RWPE2 (cell line): ENCODE measurements around the gene RUVBL1.

Source experiments
- ATAC-seq: fragments of 200-7000 bp; cut with Tn5 transposase; 3 replicates; pipeline ENCODE4 v1.9.1; 2021; ENCODE audit warnings: low read depth
- DNase-seq: peaks from one replicate; pipeline ENCODE4 v3.0.0-alpha.2; 2020; ENCODE audit warnings: low spot score
- H3K27ac ChIP-seq: fragments of 450-650 bp; 2 replicates; pipeline ENCODE4 v1.5.1; 2017; ENCODE audit warnings: mild to moderate bottlenecking; ENCODE audit not compliant: poor library complexity, severe bottlenecking
- H3K27me3 ChIP-seq: fragments of 250-450 bp; sonication (Bioruptor Pico); 2 replicates; pipeline ENCODE4 v1.5.1; 2021; ENCODE audit warnings: mild to moderate bottlenecking, moderate library complexity; ENCODE audit not compliant: insufficient read depth, poor library complexity, severe bottlenecking
- H3K36me3 ChIP-seq: fragments of 250-450 bp; sonication (Bioruptor Pico); 2 replicates; pipeline ENCODE4 v1.5.1; 2020; ENCODE audit warnings: low read depth, mild to moderate bottlenecking, moderate library complexity
- H3K4me1 ChIP-seq: fragments of 250-450 bp; sonication (Bioruptor Pico); 2 replicates; pipeline ENCODE4 v1.5.1; 2021; ENCODE audit warnings: mild to moderate bottlenecking, moderate library complexity; ENCODE audit not compliant: insufficient read depth, poor library complexity, severe bottlenecking
- H3K4me3 ChIP-seq: fragments of 250-450 bp; sonication (Bioruptor Pico); 2 replicates; pipeline ENCODE4 v1.5.1; 2021; ENCODE audit warnings: mild to moderate bottlenecking, moderate library complexity; ENCODE audit not compliant: severe bottlenecking
- H3K9me3 ChIP-seq: fragments of 250-450 bp; sonication (Bioruptor Pico); 2 replicates; pipeline ENCODE4 v1.5.1; 2021; ENCODE audit warnings: mild to moderate bottlenecking, moderate library complexity; ENCODE audit not compliant: severe bottlenecking
- CTCF ChIP-seq: fragments of 450-650 bp; IDR thresholded peaks from one replicate; pipeline ENCODE4 v1.5.1; 2017; ENCODE audit warnings: mild to moderate bottlenecking, moderate library complexity; ENCODE audit not compliant: poor library complexity, severe bottlenecking

RUVBL1 gene

GRCh38 chr3:128066114-128066513 is 57.5 kb downstream of the RUVBL1 start:
- no peaks in the 10 kb centered on the region for H3K9me3 ChIP-seq
- no peak for DNase-seq
- TF ChIP-seq CTCF: no peak
- H3K36me3 ChIP-seq: peaks cover 100% of the 10 kb centered on the region
- peaks cover 4% of the 10 kb centered on the region for H3K4me1 ChIP-seq
- ATAC-seq: no peak
- no peak overlapping the region for H3K4me3 ChIP-seq
- H3K27ac ChIP-seq: no peak overlapping the region
- no peaks in the 10 kb centered on the region for H3K27me3 ChIP-seq

- H3K9me3 ChIP-seq: no peaks in the 10 kb centered on the region
- H3K4me1 ChIP-seq: peaks cover 4% of the 10 kb centered on the region
- DNase-seq: no peak
- no peak overlapping the region for H3K27ac ChIP-seq
- no peak overlapping the region for H3K4me3 ChIP-seq
- peaks cover 100% of the 10 kb centered on the region for H3K36me3 ChIP-seq
- no peaks in the 10 kb centered on the region for H3K27me3 ChIP-seq
- no peak for ATAC-seq
- TF ChIP-seq CTCF: no peak
Measured at GRCh38 chr3:128064962-128065361, 58.6 kb downstream of the RUVBL1 start.

GRCh38 chr3:128063865-128064264 is 59.7 kb downstream of the RUVBL1 start:
- H3K4me3 ChIP-seq: no peak overlapping the region
- H3K9me3 ChIP-seq: no peaks in the 10 kb centered on the region
- TF ChIP-seq CTCF: no peak
- DNase-seq (no peak), ATAC-seq (no peak)
- H3K36me3 ChIP-seq: peaks cover 100% of the 10 kb centered on the region
- H3K27me3 ChIP-seq: no peaks in the 10 kb centered on the region
- H3K27ac ChIP-seq: no peak overlapping the region
- H3K4me1 ChIP-seq: peaks cover 4% of the 10 kb centered on the region

GRCh38 chr3:128062033-128062745 is 61.4 kb downstream of the RUVBL1 start:
- Histone ChIP-seq H3K9me3 (no peaks in the 10 kb centered on the region), H3K27me3 (no peaks in the 10 kb centered on the region), H3K4me1 (peaks cover 4% of the 10 kb centered on the region), H3K36me3 (peaks cover 100% of the 10 kb centered on the region), H3K27ac (peak overlapping the region; percentile 65), H3K4me3 (no peak overlapping the region)
- ATAC-seq (no peak), DNase-seq (no peak)
- no peak for TF ChIP-seq CTCF
